ENCODE results near the gene CEMIP2. TPM values are rescaled to one million over a fixed set of nuclear protein-coding genes. Genes with fewer than 3 reads are reported as not detected.

CEMIP2 gene
- total RNA-seq, 1 donor from 2014 or later: 139 TPM

DNA sequence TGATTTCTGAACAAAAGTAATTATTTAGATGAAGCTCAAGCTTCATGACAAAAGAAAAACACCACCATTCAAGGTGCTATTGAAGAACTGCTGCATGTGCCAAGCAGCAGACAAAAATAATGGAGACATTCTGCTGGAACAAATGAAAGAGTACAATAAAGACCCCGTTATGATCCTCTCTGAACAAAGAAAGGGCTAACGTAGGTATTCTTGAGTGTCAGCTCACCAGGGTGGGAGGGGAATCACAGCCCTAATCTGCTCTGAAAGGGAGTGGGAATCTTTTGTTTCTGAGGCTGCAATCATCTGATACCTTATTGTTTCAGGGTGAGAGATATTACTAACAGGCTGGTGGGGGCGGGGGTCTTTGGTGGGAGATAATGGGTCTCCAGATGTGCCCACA is 15.4 kb downstream of the CEMIP2 start:
- Mint-ChIP-seq H3K27me3 (ENCODE audit: low read depth, unreplicated experiment) (no peaks in the 10 kb centered on the region), H3K36me3 (ENCODE audit: low read depth, unreplicated experiment) (peaks cover 2% of the 10 kb centered on the region), H3K9me3 (ENCODE audit: unreplicated experiment) (no peaks in the 10 kb centered on the region), H3K4me3 (ENCODE audit: unreplicated experiment) (no peak overlapping the region), H3K4me1 (ENCODE audit: low read depth, unreplicated experiment) (peaks cover 34% of the 10 kb centered on the region), H3K27ac (ENCODE audit: unreplicated experiment) (no peak overlapping the region)
- no peak overlapping the region for H2AFZ ChIP-seq (ENCODE audit: low read depth, low read length)
- no peak overlapping the region for H3K4me2 ChIP-seq (ENCODE audit: low read length)
- no peak for FAIRE-seq
- no peak overlapping the region for H3K27ac ChIP-seq (ENCODE audit: low read depth, low read length)
- H3K27me3 ChIP-seq (ENCODE audit: insufficient read depth, low read length): no peaks in the 10 kb centered on the region
- peaks cover 73% of the 10 kb centered on the region for H3K79me2 ChIP-seq (ENCODE audit: insufficient read depth, low read length)
- H3K36me3 ChIP-seq (ENCODE audit: insufficient read depth, low read length): no peaks in the 10 kb centered on the region
- H3K4me3 ChIP-seq (ENCODE audit: insufficient read depth, low read depth, low read length): no peak overlapping the region
- DNase-seq (ENCODE audit: low read depth): no peak
- no peaks in the 10 kb centered on the region for H3K9me3 ChIP-seq (ENCODE audit: insufficient read depth, low read depth, low read length)
- TF ChIP-seq EZH2 (IDR thresholded peaks at IDR 0.05; ENCODE audit: insufficient read depth, low read length): no peak
- peaks cover 9% of the 10 kb centered on the region for H3K4me1 ChIP-seq (ENCODE audit: insufficient read depth, low read length)
- H4K20me1 ChIP-seq (ENCODE audit: insufficient read depth, low read length): peaks cover 38% of the 10 kb centered on the region
- no peak overlapping the region for H3K9ac ChIP-seq (ENCODE audit: low read length)

DNA sequence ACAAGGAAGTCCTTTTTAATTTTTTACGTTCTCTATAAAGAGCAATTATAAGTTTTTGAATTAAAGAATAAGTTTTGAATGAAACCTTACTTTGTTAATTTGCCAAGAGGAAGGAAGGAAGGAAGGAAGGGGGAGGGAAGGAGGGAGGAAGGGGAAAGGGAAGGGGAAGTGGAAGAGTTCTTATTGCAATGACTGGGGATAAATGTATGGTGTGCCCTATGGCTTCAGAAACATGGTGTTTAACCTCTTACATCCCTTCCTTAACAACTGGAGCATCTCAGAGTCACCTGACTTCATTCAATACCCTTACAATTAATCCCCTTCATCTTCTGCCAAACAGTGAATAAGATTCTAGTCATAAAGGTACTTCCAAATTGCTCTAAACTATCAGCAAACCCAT is 16.0 kb downstream of the CEMIP2 start:
- FAIRE-seq (no peak), DNase-seq (ENCODE audit: low read depth) (no peak)
- Histone ChIP-seq H3K36me3 (ENCODE audit: insufficient read depth, low read length) (peaks cover 2% of the 10 kb centered on the region), H3K79me2 (ENCODE audit: insufficient read depth, low read length) (peaks cover 71% of the 10 kb centered on the region), H4K20me1 (ENCODE audit: insufficient read depth, low read length) (peaks cover 35% of the 10 kb centered on the region), H3K27me3 (ENCODE audit: insufficient read depth, low read length) (no peaks in the 10 kb centered on the region), H3K9me3 (ENCODE audit: insufficient read depth, low read depth, low read length) (no peaks in the 10 kb centered on the region), H3K4me3 (ENCODE audit: insufficient read depth, low read depth, low read length) (no peak overlapping the region), H3K4me1 (ENCODE audit: insufficient read depth, low read length) (peaks cover 9% of the 10 kb centered on the region), H3K27ac (ENCODE audit: low read depth, low read length) (no peak overlapping the region), H2AFZ (ENCODE audit: low read depth, low read length) (no peak overlapping the region), H3K9ac (ENCODE audit: low read length) (no peak overlapping the region), H3K4me2 (ENCODE audit: low read length) (no peak overlapping the region)
- Mint-ChIP-seq H3K27ac (ENCODE audit: unreplicated experiment) (no peak overlapping the region), H3K9me3 (ENCODE audit: unreplicated experiment) (no peaks in the 10 kb centered on the region), H3K4me3 (ENCODE audit: unreplicated experiment) (no peak overlapping the region), H3K36me3 (ENCODE audit: low read depth, unreplicated experiment) (peaks cover 2% of the 10 kb centered on the region), H3K4me1 (ENCODE audit: low read depth, unreplicated experiment) (peaks cover 34% of the 10 kb centered on the region), H3K27me3 (ENCODE audit: low read depth, unreplicated experiment) (no peaks in the 10 kb centered on the region)
- TF ChIP-seq EZH2 (IDR thresholded peaks at IDR 0.05; ENCODE audit: insufficient read depth, low read length): no peak
- TF ChIP-seq, protein P1, sequence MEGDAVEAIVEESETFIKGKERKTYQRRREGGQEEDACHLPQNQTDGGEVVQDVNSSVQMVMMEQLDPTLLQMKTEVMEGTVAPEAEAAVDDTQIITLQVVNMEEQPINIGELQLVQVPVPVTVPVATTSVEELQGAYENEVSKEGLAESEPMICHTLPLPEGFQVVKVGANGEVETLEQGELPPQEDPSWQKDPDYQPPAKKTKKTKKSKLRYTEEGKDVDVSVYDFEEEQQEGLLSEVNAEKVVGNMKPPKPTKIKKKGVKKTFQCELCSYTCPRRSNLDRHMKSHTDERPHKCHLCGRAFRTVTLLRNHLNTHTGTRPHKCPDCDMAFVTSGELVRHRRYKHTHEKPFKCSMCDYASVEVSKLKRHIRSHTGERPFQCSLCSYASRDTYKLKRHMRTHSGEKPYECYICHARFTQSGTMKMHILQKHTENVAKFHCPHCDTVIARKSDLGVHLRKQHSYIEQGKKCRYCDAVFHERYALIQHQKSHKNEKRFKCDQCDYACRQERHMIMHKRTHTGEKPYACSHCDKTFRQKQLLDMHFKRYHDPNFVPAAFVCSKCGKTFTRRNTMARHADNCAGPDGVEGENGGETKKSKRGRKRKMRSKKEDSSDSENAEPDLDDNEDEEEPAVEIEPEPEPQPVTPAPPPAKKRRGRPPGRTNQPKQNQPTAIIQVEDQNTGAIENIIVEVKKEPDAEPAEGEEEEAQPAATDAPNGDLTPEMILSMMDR (IDR thresholded peaks at IDR 0.05; ENCODE audit: insufficient read depth, low read depth, low read length): no peak

DNA sequence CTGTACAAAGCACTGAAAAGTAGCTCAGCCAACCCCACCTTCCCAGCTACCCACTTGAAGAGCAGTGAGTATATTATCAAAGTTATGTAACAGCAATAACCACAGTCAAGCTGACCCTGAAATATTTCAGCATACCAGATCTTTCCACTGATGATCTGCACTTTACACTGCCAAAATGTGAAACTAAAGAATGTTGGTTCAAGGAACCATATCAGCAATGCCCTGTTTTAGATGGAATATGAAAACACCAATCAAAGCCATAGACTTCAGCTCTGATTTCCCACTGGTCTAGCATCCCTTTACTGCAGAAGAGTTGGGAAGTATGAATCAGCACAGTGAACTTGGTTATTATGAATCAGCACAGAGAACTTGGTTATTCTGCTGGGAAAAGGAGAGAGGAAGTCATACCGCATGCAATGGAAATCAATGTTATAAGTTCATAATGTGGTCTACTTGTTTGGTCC is 20.0 kb downstream of the CEMIP2 start:
- peak overlapping the region; percentile 17 for H3K4me2 ChIP-seq (ENCODE audit: low read length)
- Mint-ChIP-seq H3K36me3 (ENCODE audit: low read depth, unreplicated experiment) (peaks cover 10% of the 10 kb centered on the region), H3K4me3 (ENCODE audit: unreplicated experiment) (no peak overlapping the region), H3K27me3 (ENCODE audit: low read depth, unreplicated experiment) (no peaks in the 10 kb centered on the region), H3K27ac (ENCODE audit: unreplicated experiment) (peak overlapping the region; percentile 87), H3K4me1 (ENCODE audit: low read depth, unreplicated experiment) (peaks cover 37% of the 10 kb centered on the region), H3K9me3 (ENCODE audit: unreplicated experiment) (no peaks in the 10 kb centered on the region)
- no peak overlapping the region for H2AFZ ChIP-seq (ENCODE audit: low read depth, low read length)
- H4K20me1 ChIP-seq (ENCODE audit: insufficient read depth, low read length): peaks cover 33% of the 10 kb centered on the region
- no peak for TF ChIP-seq EZH2 (IDR thresholded peaks at IDR 0.05; ENCODE audit: insufficient read depth, low read length)
- TF ChIP-seq, protein P1 (IDR thresholded peaks at IDR 0.05; ENCODE audit: insufficient read depth, low read depth, low read length): no peak
- H3K79me2 ChIP-seq (ENCODE audit: insufficient read depth, low read length): peaks cover 41% of the 10 kb centered on the region
- H3K36me3 ChIP-seq (ENCODE audit: insufficient read depth, low read length): peaks cover 12% of the 10 kb centered on the region
- no peaks in the 10 kb centered on the region for H3K9me3 ChIP-seq (ENCODE audit: insufficient read depth, low read depth, low read length)
- peaks cover 13% of the 10 kb centered on the region for H3K4me1 ChIP-seq (ENCODE audit: insufficient read depth, low read length)
- H3K27ac ChIP-seq (ENCODE audit: low read depth, low read length): peak overlapping the region; percentile 73
- DNase-seq (ENCODE audit: low read depth): peak; percentile 96
- no peak overlapping the region for H3K9ac ChIP-seq (ENCODE audit: low read length)
- H3K4me3 ChIP-seq (ENCODE audit: insufficient read depth, low read depth, low read length): no peak overlapping the region
- FAIRE-seq: peak; percentile 95
- no peaks in the 10 kb centered on the region for H3K27me3 ChIP-seq (ENCODE audit: insufficient read depth, low read length)

Measured in astrocyte (in vitro differentiated cells and primary cell).